HG03354 (cell line): ENCODE data around the gene EPAS1.

Experiments
- ATAC-seq: cut with Tn5 transposase; IDR thresholded peaks from one replicate; pipeline ENCODE4 v1.9.1; 2021; ENCODE audit warnings: mild to moderate bottlenecking; ENCODE audit not compliant: unreplicated experiment, poor library complexity, severe bottlenecking

Gene EPAS1

GRCh38 chr2:46378616-46379015 is 81.4 kb downstream of the EPAS1 start:
- no peak for ATAC-seq

GRCh38 chr2:46379213-46380037 is 82.2 kb downstream of the EPAS1 start:
- ATAC-seq = no peak

GRCh38 chr2:46380038-46380940 is 83.1 kb downstream of the EPAS1 start:
- ATAC-seq = no peak

GRCh38 chr2:46381263-46381849 is 84.1 kb downstream of the EPAS1 start:
- ATAC-seq = no peak

GRCh38 chr2:46381871-46382270 is 84.7 kb downstream of the EPAS1 start:
- no peak for ATAC-seq

- no peak for ATAC-seq
Observed at GRCh38 chr2:46382331-46383112, 85.3 kb downstream of the EPAS1 start.

- no peak for ATAC-seq
Observed at GRCh38 chr2:46383113-46383395, 85.8 kb downstream of the EPAS1 start.

- no peak for ATAC-seq
Observed at GRCh38 chr2:46383784-46384456, 86.7 kb downstream of the EPAS1 start.

GRCh38 chr2:46384457-46384815 is 87.2 kb downstream of the EPAS1 start:
- no peak for ATAC-seq

- no peak for ATAC-seq
Observed at GRCh38 chr2:46385786-46386577, 88.8 kb downstream of the EPAS1 start.

- no peak for ATAC-seq
Observed at GRCh38 chr2:46386763-46387162, 89.6 kb downstream of the EPAS1 start.

GRCh38 chr2:46387292-46387691 is 90.1 kb downstream of the EPAS1 start:
- ATAC-seq = no peak

- no peak for ATAC-seq
Observed at GRCh38 chr2:46387886-46388515, 90.8 kb downstream of the EPAS1 start.

- no peak for ATAC-seq
Observed at GRCh38 chr2:46388881-46389280, 91.7 kb downstream of the EPAS1 start.

GRCh38 chr2:46389417-46389916 is 92.3 kb downstream of the EPAS1 start:
- no peak for ATAC-seq

- no peak for ATAC-seq
Observed at GRCh38 chr2:46390036-46390435, 92.8 kb downstream of the EPAS1 start.

GRCh38 chr2:46390901-46391395 is 93.7 kb downstream of the EPAS1 start:
- no peak for ATAC-seq
